ENCODE data around the gene PAAF1.

DNA sequence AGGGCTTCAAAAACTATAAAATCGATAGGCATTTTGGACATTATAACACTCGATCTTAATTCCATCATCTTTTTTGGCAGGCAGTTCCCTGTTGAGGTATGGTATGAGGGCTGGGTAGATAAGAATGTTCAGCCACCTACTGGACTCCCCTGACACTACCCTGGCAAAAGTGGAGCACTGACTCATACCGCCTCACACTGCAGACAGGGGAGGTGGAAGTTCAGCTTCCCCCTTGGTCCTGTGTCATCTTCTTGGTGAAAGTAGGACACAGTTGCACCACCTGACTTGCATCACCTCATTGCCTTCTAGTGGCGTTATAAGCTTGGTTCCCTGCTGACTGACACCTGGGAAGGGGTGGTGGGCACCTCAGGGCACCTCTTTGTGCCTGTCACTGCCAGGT is 30.4 kb downstream of the PAAF1 start:
- TF ChIP-seq, protein P1, sequence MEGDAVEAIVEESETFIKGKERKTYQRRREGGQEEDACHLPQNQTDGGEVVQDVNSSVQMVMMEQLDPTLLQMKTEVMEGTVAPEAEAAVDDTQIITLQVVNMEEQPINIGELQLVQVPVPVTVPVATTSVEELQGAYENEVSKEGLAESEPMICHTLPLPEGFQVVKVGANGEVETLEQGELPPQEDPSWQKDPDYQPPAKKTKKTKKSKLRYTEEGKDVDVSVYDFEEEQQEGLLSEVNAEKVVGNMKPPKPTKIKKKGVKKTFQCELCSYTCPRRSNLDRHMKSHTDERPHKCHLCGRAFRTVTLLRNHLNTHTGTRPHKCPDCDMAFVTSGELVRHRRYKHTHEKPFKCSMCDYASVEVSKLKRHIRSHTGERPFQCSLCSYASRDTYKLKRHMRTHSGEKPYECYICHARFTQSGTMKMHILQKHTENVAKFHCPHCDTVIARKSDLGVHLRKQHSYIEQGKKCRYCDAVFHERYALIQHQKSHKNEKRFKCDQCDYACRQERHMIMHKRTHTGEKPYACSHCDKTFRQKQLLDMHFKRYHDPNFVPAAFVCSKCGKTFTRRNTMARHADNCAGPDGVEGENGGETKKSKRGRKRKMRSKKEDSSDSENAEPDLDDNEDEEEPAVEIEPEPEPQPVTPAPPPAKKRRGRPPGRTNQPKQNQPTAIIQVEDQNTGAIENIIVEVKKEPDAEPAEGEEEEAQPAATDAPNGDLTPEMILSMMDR (IDR thresholded peaks at IDR 0.05), result no peak
- TF ChIP-seq EZH2 (IDR thresholded peaks at IDR 0.05) (no peak), EZH2phosphoT487 (IDR thresholded peaks at IDR 0.05) (no peak)
